ENCODE measurements around the gene LCN1.

DNA sequence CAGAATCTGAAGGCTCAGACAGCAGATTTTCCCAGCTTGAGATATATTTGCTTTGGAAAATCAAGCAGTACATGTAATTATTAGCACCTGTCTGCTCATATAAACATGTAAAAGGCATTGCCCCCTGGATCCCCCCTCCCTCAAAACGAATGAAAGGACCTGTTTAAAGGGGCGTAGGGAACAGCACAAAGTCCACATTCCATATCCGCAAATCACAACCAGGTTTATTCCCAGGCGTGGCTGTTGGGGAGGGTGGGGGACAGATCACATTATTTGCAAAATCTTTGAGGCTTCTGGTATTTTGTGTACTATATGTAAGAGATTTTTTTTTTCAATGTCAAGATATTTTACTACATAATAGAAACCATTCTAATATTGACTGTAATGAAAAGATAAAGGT is 29.5 kb upstream of the LCN1 start:
- TF ChIP-seq POLR2A (IDR thresholded peaks at IDR 0.05): no peak
- TF ChIP-seq, protein P1, sequence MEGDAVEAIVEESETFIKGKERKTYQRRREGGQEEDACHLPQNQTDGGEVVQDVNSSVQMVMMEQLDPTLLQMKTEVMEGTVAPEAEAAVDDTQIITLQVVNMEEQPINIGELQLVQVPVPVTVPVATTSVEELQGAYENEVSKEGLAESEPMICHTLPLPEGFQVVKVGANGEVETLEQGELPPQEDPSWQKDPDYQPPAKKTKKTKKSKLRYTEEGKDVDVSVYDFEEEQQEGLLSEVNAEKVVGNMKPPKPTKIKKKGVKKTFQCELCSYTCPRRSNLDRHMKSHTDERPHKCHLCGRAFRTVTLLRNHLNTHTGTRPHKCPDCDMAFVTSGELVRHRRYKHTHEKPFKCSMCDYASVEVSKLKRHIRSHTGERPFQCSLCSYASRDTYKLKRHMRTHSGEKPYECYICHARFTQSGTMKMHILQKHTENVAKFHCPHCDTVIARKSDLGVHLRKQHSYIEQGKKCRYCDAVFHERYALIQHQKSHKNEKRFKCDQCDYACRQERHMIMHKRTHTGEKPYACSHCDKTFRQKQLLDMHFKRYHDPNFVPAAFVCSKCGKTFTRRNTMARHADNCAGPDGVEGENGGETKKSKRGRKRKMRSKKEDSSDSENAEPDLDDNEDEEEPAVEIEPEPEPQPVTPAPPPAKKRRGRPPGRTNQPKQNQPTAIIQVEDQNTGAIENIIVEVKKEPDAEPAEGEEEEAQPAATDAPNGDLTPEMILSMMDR (IDR thresholded peaks at IDR 0.05 in 8 of 11, conservative IDR thresholded peaks at IDR 0.05 in 3 of 11): no peak
- TF ChIP-seq POLR2AphosphoS5 (IDR thresholded peaks at IDR 0.05): no peak
